Activated gamma-delta T cell treated with anti-CD3 and anti-CD28 coated beads, Interleukin-2, amount 50 U/mL, for 16 hours (primary cell): ENCODE measurements around the gene SYNGR3.
"Not testable (repeated sequence)": the region's sequence is repeated elsewhere in the genome, so short reads cannot be mapped to it uniquely, and the experiment has no call there.

Experiments
- DNase-seq: peaks from one replicate; pipeline ENCODE4 v3.0.0-alpha.2; 2020; ENCODE audit warnings: low read depth

The SYNGR3 gene

GRCh38 chr16:2029350-2029749 lies 39.6 kb downstream of the SYNGR3 start:
- DNase-seq: no peak

GRCh38 chr16:2030036-2030435 lies 40.3 kb downstream of the SYNGR3 start:
- DNase-seq: no peak

- DNase-seq: no peak
Measured at GRCh38 chr16:2031081-2031577, 41.4 kb downstream of the SYNGR3 start.

GRCh38 chr16:2032285-2033056 lies 42.7 kb downstream of the SYNGR3 start:
- no peak for DNase-seq

GRCh38 chr16:2033057-2033908 lies 43.5 kb downstream of the SYNGR3 start:
- no peak for DNase-seq

GRCh38 chr16:2033909-2034695 lies 44.3 kb downstream of the SYNGR3 start:
- DNase-seq: not testable (repeated sequence)

GRCh38 chr16:2034696-2035430 lies 45.1 kb downstream of the SYNGR3 start:
- DNase-seq: no peak

- no peak for DNase-seq
Measured at GRCh38 chr16:2035431-2036199, 45.8 kb downstream of the SYNGR3 start.

GRCh38 chr16:2036200-2036966 lies 46.6 kb downstream of the SYNGR3 start:
- no peak for DNase-seq

- no peak for DNase-seq
Measured at GRCh38 chr16:2037115-2037514, 47.3 kb downstream of the SYNGR3 start.

- DNase-seq: no peak
Measured at GRCh38 chr16:2037647-2038381, 48.0 kb downstream of the SYNGR3 start.

- no peak for DNase-seq
Measured at GRCh38 chr16:2038382-2039231, 48.8 kb downstream of the SYNGR3 start.

GRCh38 chr16:2039274-2040031 lies 49.7 kb downstream of the SYNGR3 start:
- DNase-seq: no peak

- DNase-seq: no peak
Measured at GRCh38 chr16:2040041-2040786, 50.4 kb downstream of the SYNGR3 start.

- no peak for DNase-seq
Measured at GRCh38 chr16:2040787-2041522, 51.2 kb downstream of the SYNGR3 start.
